Amniotic stem cell (primary cell): Measurements from ENCODE around the gene HJV.
"Not testable (repeated sequence)": the region's sequence is repeated elsewhere in the genome, so short reads cannot be mapped to it uniquely, and the experiment has no call there.

Experiments used
- DNase-seq: peaks from one replicate; lab custom pipeline; 2025; lab: John Stamatoyannopoulos, UW

The HJV gene

DNA sequence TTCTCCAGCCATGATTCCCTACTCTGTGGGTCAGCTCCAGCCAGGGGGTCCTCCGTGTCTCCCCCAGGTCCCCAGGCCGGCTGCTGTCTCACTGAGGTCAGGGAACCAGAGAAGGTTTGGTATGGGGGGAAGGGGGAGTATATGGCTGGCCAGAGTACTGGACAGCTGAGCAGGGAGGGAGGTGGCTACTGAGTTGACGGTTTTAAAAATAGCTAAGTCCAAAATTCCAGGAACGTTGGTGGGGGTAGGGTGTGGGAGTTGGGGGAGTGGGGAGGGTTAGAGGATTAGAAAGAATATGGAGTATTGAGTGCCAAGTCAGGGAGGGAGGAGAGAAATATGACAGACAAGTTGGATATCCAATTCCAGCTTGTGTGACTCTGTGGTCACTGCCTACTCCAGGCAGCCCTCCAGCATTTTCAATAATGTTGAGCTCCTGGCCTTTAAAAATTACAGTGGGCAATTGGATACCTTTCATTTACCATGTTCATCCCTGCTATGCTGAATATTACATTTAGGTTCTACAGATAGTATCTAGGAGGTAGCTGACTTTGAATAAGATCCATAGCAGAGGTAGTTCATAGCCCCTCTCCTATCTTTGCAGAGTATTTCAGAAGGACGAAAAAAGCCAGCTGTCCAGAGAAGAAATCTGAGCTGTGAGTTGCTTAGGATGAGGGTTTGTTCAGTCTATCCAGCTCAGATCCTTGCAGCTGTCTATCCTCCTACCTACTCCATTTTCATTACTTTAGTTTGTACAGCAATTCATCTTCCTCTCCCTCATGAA is at the start of gene HJV:
Gene HJV (minus strand): TSS at position 114 of the 781 bp plus-strand sequence. CDS start 1,504 bp downstream, outside the sequence.
- no peak for DNase-seq

DNA sequence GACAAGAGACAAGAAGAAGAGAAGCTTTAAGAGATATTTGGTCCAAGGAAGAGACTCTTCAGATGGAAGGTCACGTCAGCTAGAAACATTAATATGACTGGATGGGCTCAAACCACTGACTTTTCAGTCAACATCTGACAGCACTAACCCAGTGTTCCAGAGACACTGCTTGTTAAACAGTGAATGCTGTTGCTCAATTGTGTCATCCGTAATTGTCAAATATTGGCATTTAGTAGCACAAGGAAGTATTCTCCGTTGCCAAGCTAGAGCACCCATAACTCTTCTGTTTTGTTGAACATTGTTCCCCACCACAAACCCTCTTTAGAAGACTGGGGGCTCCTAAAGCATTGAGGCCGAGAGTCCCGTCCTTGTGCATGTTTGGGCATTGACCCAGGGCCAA is 37.6 kb upstream of the HJV start:
- not testable (repeated sequence) for DNase-seq

GRCh38 chr1:146051852-146052676 is 30.5 kb upstream of the HJV start:
- DNase-seq, result peak; percentile 59

DNA sequence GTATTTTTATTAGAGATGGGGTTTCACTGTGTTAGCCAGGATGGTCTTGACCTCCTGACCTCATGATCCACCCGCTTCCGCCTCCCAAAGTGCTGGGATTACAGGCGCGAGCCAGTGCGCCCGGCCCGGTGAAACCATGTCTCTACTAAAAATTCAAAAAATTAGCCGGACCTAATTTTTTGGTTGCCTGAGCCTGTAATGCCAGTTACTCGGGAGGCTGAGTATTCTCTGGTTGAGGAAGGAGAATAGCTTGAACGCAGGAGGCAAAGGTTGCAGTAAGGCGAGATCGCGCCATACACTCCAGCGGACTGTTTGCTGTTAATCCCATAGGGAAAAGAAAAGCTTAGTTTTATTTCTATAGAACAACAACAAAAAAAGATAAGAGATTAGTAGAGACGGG is 29.9 kb upstream of the HJV start:
- no peak for DNase-seq

DNA sequence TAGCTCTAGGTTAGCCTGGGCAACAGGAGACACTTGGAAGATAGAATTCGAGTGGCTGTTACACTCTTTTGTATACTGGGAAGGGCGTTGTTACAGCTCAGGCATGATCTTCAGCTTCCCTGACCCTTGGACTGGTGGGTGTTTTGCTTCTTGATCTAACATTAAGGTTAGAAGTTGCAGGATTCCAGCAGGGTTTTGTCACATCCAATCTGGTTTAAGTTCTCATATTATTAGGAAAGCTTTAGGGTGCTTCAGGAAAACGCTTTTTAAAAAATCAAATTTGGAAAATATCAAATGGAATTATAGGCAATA is 29.1 kb upstream of the HJV start:
- DNase-seq, result not testable (repeated sequence)

GRCh38 chr1:146049866-146050651 is 28.5 kb upstream of the HJV start:
- not testable (repeated sequence) for DNase-seq

GRCh38 chr1:146049436-146049835 is 27.9 kb upstream of the HJV start:
- no peak for DNase-seq

DNA sequence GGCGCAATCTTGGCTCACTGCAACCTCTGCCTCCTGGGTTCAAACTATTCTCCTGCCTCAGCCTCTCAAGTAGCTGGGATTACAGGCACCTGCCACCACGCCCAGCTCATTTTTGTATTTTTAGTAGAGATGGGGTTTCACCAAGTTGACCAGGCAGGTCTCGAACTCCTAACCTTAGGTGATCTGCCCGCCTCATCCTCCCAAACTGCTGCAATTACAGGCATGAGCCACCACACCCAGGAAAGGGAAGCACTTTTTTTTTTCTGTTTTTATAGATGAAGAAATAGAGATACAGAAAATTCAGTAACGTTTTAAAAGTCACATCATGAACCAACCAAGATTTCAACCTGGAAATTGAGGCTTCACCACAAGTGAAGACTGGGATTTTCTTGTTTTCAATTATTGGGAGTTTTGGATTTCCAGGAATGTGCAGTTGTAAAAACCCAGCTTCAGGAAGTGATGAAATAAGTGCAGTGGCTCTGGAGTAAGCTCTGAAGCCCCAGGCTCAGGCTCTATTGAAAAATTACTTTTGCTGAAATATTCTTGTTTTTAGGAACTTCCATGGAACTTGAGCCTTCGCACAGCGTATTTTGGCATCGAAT is 27.1 kb upstream of the HJV start:
- not testable (repeated sequence) for DNase-seq

DNA sequence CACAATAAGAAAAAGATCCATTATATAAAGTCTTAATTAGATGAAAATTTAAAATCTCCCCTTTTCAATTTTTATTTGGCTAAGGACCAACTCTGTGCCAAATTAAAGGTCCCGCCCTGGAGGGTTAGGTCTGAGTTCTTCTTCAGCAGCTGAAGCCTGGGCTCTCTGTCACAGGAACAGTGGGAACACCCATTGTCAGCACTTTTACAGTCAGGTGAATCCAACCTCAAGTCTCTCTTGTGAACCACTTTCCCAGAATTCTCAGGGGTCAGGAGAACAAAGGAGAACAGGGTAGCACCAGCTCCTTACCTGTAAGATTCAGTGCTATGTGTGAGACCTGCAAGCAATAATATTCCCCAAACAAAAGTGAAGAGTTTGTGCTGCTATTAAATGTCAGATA is 25.1 kb upstream of the HJV start:
- DNase-seq, result no peak

- DNase-seq, result no peak
These were observed 18.3 kb upstream of the HJV start for GRCh38 chr1:146039844-146040194.

DNA sequence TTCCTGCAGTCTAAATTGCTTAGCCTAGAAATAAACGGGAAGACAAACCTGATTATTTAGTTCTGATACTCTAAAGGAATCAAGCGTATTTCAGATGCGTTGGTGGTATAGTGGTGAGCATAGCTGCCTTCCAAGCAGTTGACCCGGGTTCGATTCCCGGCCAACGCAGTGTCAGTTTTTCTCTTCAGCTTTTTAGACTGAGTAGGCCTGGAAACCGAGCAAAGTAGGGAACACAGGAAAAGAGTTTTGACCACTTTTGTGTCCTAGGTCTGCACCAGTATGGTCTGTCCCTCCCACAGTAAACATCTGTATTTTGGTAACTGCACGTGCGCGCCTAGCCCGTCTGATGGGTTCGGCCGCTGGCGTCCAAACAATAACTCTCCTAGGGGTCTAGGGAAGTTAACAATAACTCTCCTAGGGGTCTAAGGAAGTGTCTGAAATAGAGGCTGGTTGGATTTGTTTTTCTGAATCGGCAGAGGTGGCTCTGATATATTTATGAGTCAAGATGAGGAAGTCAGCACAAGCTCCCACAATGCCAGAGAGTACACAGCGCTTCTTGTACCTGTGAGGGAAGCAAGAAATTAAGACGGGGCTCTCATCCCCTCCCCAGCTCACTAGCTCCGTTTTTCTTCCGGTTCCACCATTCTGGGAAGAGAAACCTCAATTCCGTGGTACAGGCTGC is 15.6 kb upstream of the HJV start:
- peak; percentile 59 for DNase-seq

DNA sequence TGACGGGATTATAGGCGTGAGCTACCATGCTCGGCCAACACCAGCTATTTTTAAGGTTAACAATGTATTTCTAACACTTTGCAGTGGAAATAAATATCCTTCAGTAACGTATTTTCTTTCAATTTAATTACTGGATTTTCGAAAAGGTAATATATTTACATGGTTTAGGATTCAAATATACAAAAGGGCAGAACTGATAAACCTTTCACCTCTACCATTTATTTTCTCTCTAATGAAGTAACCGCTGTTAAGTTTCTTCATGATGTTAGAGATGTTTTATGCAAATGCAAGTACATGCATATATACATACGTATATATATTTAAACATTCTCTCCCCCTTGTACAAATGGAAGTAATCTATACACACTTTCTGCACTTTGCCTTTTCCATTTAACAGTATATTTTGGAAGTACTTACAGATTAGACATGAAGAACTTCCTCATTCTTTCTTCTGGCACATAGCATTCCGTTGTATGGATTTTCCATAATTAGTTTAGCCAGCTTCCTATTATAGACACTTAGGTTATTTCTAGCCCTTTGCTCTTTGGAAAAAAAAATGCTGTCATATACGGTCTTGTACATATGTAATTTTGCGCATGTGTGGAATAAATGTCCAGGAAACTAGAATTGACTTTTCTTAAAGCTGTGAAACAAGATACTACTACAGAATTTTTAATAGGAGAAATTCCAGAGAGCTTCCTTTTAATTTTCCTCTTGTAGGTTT is 14.9 kb upstream of the HJV start:
- no peak for DNase-seq

GRCh38 chr1:146035048-146035423 is 13.5 kb upstream of the HJV start:
- no peak for DNase-seq

DNA sequence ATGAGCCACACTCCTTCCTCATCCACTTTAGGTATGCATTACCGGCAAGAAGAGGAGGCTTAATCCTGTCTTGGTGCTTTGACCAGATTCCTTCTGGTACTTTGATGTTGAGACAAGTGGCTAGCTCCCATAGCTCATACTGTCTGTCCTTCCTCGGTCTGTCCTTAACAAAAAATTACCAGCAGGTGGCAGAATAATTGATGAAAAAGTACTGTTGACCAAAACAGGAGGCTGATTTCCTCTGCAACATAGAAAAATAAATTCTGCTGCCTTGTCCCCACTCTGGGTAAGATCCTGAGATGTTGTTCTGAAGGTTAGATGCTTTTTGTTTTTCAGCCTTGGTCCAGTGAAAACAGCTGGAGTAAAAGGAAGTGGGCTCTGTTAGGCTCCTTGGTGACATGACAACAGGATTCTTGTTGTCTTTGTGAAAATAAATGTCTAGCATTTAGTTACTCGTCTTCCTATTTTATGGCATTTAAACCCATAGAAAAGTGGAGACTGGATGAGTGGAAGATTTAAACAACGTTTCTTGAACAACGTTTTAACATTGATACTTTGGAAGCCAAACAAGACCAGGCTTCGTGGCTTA is 11.2 kb upstream of the HJV start:
- peak; percentile 37 for DNase-seq

DNA sequence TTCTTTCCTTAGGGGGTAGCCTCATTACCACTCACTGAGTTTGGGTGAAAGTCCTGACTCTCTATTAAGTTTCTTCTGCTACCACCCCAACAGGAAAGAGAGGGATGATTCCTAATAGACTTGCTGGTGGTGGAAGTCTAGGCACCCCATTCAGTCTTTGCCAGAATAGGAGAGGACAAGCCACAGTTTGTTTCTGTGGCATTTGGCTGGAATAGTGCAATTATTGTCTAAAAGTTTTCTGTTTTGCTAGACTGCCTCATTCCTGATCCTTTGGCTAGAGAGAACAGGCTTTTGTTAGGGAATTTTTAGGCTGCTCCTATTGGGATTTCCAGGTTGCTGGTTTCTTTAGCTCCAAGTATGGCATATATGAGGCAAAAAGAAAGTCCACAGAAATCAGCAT is 9.9 kb upstream of the HJV start:
- no peak for DNase-seq

DNA sequence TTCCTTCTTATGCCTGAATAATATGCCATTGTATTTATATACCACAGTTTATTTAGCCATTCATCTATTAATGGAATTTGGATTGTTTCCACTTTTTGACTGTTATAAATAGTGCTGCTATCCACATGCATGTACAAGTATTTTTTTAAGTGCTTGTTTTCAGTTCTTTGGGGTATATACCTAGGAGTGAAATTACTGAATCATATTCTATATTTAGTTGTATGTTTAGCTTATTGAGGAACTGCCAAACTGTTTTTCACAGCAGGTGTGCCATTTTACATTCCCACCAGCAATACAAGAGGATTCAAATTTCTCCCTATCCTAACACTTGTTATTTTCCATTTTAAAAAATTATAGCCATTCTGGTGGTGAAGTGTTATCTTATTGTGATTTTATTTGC is 7.6 kb upstream of the HJV start:
- DNase-seq, result no peak

DNA sequence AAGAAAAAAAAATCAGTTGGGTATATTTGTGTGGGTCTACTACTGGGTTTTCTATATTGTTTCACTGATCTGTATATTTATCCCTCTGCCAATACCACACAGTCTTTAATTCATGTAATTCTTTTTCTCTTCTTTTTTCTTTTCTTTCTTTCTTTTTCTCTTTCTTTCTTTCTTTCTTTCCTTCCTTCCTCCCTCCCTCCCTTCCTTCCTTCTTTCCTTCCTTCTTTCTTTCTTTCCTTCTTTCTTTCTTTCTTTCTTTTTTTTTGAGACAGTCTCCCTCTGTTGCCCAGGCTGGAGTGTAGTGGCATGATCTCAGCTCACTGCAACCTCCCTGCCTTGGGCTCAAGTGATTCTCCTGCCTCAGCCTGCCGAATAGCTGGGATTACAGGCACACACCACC is 5.1 kb upstream of the HJV start:
- not testable (repeated sequence) for DNase-seq

DNA sequence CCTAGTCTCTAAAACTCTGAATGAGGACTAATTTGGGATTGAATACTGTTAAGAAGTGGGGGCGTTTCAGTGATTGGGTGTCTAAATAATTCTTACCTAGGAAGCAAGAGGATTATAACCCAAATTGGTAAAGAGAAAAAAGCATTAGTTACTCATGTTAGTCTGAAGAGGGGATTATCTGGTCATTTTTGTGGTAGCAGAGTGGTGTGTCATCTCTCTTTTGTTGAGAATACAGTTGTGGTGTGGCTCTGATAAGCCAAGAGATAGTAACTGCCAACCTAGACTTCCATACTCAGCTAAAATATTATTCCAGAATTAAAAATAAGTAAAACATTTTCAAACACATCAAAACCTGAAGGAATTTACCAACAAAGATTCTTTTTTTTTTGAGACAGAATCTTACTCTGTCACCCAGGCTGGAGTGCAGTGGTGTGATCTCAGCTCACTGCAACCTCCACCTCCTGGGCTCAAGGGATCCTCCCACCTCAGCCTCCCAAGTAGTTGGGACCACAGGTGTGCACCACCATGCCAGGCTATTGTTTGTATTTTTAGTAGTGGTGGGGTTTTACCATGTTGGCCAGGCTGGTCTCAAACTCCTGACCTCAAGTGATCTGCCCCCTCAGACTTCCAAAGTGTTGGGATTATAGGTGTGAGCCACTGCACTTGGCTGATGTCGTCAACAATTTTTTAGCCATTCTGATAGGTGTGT is 4.4 kb upstream of the HJV start:
- DNase-seq, result not testable (repeated sequence)

GRCh38 chr1:146022403-146023127 is 1.0 kb upstream of the HJV start:
- DNase-seq, result no peak
